Mucosa of descending colon (tissue), 3 donors: ENCODE results near the gene GFPT1. TPM values are rescaled to one million over a fixed set of nuclear protein-coding genes. Genes with fewer than 3 reads are reported as not detected.

Experiments used
- ATAC-seq: fragments of 200-7000 bp; cut with Tn5 transposase; one replicate; pipeline ENCODE4 v1.9.1; 2020; ENCODE audit warnings: mild to moderate bottlenecking, moderate library complexity
- DNase-seq, 3 donors: peaks; one replicate each; pipeline ENCODE4 v3.0.0-alpha.2; 2020
- H3K36me3 ChIP-seq: fragments of 200-600 bp; one replicate; pipeline ENCODE4 v1.8.0; 2021; ENCODE audit warnings: low read depth, mild to moderate bottlenecking
- H3K4me1 ChIP-seq: fragments of 200-600 bp; one replicate; pipeline ENCODE4 v1.8.0; 2021; ENCODE audit warnings: low read depth, mild to moderate bottlenecking
- H3K4me3 ChIP-seq: fragments of 200-600 bp; one replicate; pipeline ENCODE4 v1.8.0; 2021; ENCODE audit warnings: mild to moderate bottlenecking
- H3K9me3 ChIP-seq: fragments of 200-600 bp; one replicate; pipeline ENCODE4 v1.8.0; 2021; ENCODE audit warnings: mild to moderate bottlenecking
- CTCF ChIP-seq: fragments of 200-600 bp; IDR thresholded peaks from one replicate; pipeline ENCODE4 v1.8.0; 2022; ENCODE audit warnings: antibody characterized with exemption, mild to moderate bottlenecking
- intact Hi-C, 2 donors: fragments of 100-400 bp; cut with DNase I in 1 of 2; cut with micrococcal nuclease in 1 of 2; formaldehyde crosslinking; loops; one replicate each; pipeline versions ENCODE4 v1.11.0 to v1.11.1; 2022; cut with DNase I, micrococcal nuclease
- total RNA-seq, 3 donors: library from RNA; stranded (reverse); fragmentation: NEBNext Ultra II Directional in 2 of 3; extraction: Animal tissue kit (Norgen Biotek cat#: 25700) in 2 of 3; gene quantifications; one replicate each; pipeline versions ENCODE4 v1.2.1 to v1.2.4, GENCODE V29; 2021 to 2023
- donor health status: DM: no; HTN: no; CAD: no; lungs with moderate emphysema.
- donor health status: DM: no; HTN: no; CAD: no.
- donor health status: DM: no; HTN: yes; CAD: no.

The GFPT1 gene
- total RNA-seq, 3 donors from 2014 or later: 79.3 to 196 (median 180) TPM

- Histone ChIP-seq H3K4me1 (no peaks in the 10 kb centered on the region), H3K4me3 (no peak overlapping the region), H3K36me3 (no peaks in the 10 kb centered on the region), H3K9me3 (no peaks in the 10 kb centered on the region)
- no peak for DNase-seq
- no peak for ATAC-seq
- no peak for TF ChIP-seq CTCF
- intact Hi-C loops: no loop called here
These were observed 106.9 kb downstream of the GFPT1 start for GRCh38 chr2:69279931-69280681.

GRCh38 chr2:69279211-69279610, 107.8 kb downstream of the GFPT1 start:
- no peak for TF ChIP-seq CTCF
- no peak for ATAC-seq

GRCh38 chr2:69278366-69278765, 108.7 kb downstream of the GFPT1 start:
- Histone ChIP-seq H3K36me3 (no peaks in the 10 kb centered on the region), H3K4me3 (no peak overlapping the region), H3K4me1 (no peaks in the 10 kb centered on the region), H3K9me3 (no peaks in the 10 kb centered on the region)
- intact Hi-C loops: no loop called here
- no peak for ATAC-seq
- DNase-seq: no peak
- TF ChIP-seq CTCF: no peak

More at GRCh38 chr2:69279211-69279610, 107.8 kb downstream of the GFPT1 start:
- intact Hi-C loops: no loop called here
- Histone ChIP-seq H3K9me3 (no peaks in the 10 kb centered on the region), H3K4me1 (no peaks in the 10 kb centered on the region), H3K4me3 (no peak overlapping the region), H3K36me3 (no peaks in the 10 kb centered on the region)
- DNase-seq: no peak

- intact Hi-C loops: no loop called here
- ATAC-seq (no peak), DNase-seq (no peak)
- H3K36me3 ChIP-seq: no peaks in the 10 kb centered on the region
- TF ChIP-seq CTCF: no peak
- H3K4me3 ChIP-seq: no peak overlapping the region
- H3K9me3 ChIP-seq: no peaks in the 10 kb centered on the region
- no peaks in the 10 kb centered on the region for H3K4me1 ChIP-seq
These were observed 111.5 kb downstream of the GFPT1 start for GRCh38 chr2:69275490-69275889.

- no peak overlapping the region for H3K4me3 ChIP-seq
- ATAC-seq (peak; percentile 31), DNase-seq (peak in 1 of 3 donors; percentile 22)
- intact Hi-C loops: no loop called here
- no peaks in the 10 kb centered on the region for H3K36me3 ChIP-seq
- no peaks in the 10 kb centered on the region for H3K9me3 ChIP-seq
- H3K4me1 ChIP-seq: no peaks in the 10 kb centered on the region
- TF ChIP-seq CTCF: no peak
These were observed 114.1 kb downstream of the GFPT1 start for GRCh38 chr2:69272803-69273471.
